ENCODE data around the gene HMHB1. TPM values are rescaled to one million over a fixed set of nuclear protein-coding genes. Genes with fewer than 3 reads are reported as not detected.
A peak's percentile ranks its signal among the peaks of the same experiment; 100 is the strongest.

Gene HMHB1
- total and polyA plus RNA-seq, 7 donors, result not detected

- Histone ChIP-seq H3K36me3 (ENCODE audit: insufficient read depth in 1 of 2, low read depth in 1 of 2) (no peaks in the 10 kb centered on the region), H3K4me1 (peaks cover 23% of the 10 kb centered on the region), H3K27me3 (ENCODE audit: insufficient read depth in 3 of 3, low read length in 2 of 3) (no peaks in the 10 kb centered on the region), H3K9me3 (no peaks in the 10 kb centered on the region), H3K27ac (no peak overlapping the region), H3K4me3 (no peak overlapping the region)
- no peak for ATAC-seq
- intact Hi-C loops (cut with DNase I), result no loop called here
- no peak for DNase-seq
- no peak for TF ChIP-seq CTCF (IDR thresholded peaks at IDR 0.05)
Observed at GRCh38 chr5:143862271-143862670, 50.3 kb downstream of the HMHB1 start.

- Histone ChIP-seq H3K9me3 (no peaks in the 10 kb centered on the region), H3K4me1 (peaks cover 23% of the 10 kb centered on the region), H3K4me3 (peak overlapping the region; percentile 9), H3K27me3 (ENCODE audit: insufficient read depth in 3 of 3, low read length in 2 of 3) (no peaks in the 10 kb centered on the region), H3K27ac (peak overlapping the region; percentile 70), H3K36me3 (ENCODE audit: insufficient read depth in 1 of 2, low read depth in 1 of 2) (no peaks in the 10 kb centered on the region)
- intact Hi-C loops (cut with DNase I), result no loop called here
- TF ChIP-seq CTCF (IDR thresholded peaks at IDR 0.05), result no peak
- DNase-seq (no peak), ATAC-seq (peak; percentile 72 to 95 (median 89))
- 22 to 35% (median 25%) methylated on average over 8 of the region's 8 CpGs for WGBS, 3 donors
Observed at GRCh38 chr5:143865426-143866025, 53.6 kb downstream of the HMHB1 start.

Measured in psoas muscle (tissue), 8 donors.